HepG2 (cell line): ENCODE results near the gene ITGB7. TPM values are rescaled to one million over a fixed set of nuclear protein-coding genes. Genes with fewer than 3 reads are reported as not detected.
A peak's percentile ranks its signal among the peaks of the same experiment; 100 is the strongest.

Experiments
- BCL3 ChIP-seq: sonication (generic); formaldehyde crosslinking; IDR thresholded peaks from 2 replicates; pipeline ENCODE4 v1.5.1; 2020; ENCODE audit warnings: mild to moderate bottlenecking, missing genetic modification reagents, moderate library complexity
- CEBPB ChIP-seq: IDR thresholded peaks from 2 replicates; pipeline ENCODE4 v1.6.1; 2011; ENCODE audit warnings: low read depth, low read length, improper control_type of control experiment, borderline replicate concordance
- CREB1 ChIP-seq, 2 experiments: fragments of 450-650 bp in 1 of 2; IDR thresholded peaks; 2 replicates each; pipeline ENCODE4 v1.6.1; 2016 to 2017; ENCODE audit warnings: control low read depth in 1 of 2, mild to moderate bottlenecking in 1 of 2, missing compliant biosample characterization in 1 of 2, missing genetic modification characterization in 1 of 2
- DZIP1 ChIP-seq: sonication (generic); formaldehyde crosslinking; IDR thresholded peaks from 2 replicates; pipeline ENCODE4 v1.5.0; 2020; ENCODE audit warnings: mild to moderate bottlenecking, missing genetic modification reagents
- MXI1 ChIP-seq: IDR thresholded peaks from 3 replicates; pipeline ENCODE4 v1.6.1; 2012; ENCODE audit warnings: low read depth, low read length, inconsistent platforms, borderline replicate concordance
- NAIF1 ChIP-seq: sonication (generic); formaldehyde crosslinking; IDR thresholded peaks from 2 replicates; pipeline ENCODE4 v1.5.0; 2020; ENCODE audit warnings: mild to moderate bottlenecking, missing genetic modification reagents, borderline replicate concordance
- PLRG1 ChIP-seq: fragments of 450-650 bp; conservative IDR thresholded peaks from 2 replicates; pipeline ENCODE4 v1.6.1; 2016
- U2AF1 ChIP-seq: fragments of 200-400 bp; formaldehyde crosslinking; optimal IDR thresholded peaks from 2 replicates; pipeline ENCODE3; 2017; ENCODE audit warnings: mild to moderate bottlenecking, low read depth, low read length
- ZNF317 ChIP-seq: sonication (generic); formaldehyde crosslinking; IDR thresholded peaks from 2 replicates; pipeline ENCODE4 v1.5.0; 2020; ENCODE audit warnings: mild to moderate bottlenecking, missing genetic modification reagents
- ZNF557 ChIP-seq: sonication (generic); formaldehyde crosslinking; IDR thresholded peaks from 2 replicates; pipeline ENCODE4 v1.4.0; 2020; ENCODE audit warnings: missing genetic modification reagents
- polyA plus RNA-seq, 8 experiments: library from polyadenylated mRNA; depleted of rRNA in 3 of 8; stranded (reverse) in 7 of 8; unstranded in 1 of 8; fragments of >200 nt; fragmentation: Illumina TruSeq in 4 of 8; extraction: Trizol in 4 of 8; gene quantifications; 2 replicates each; pipeline versions ENCODE4 v1.2.1 to v1.2.3, GENCODE V29; 2011 to 2016; ENCODE audit warnings: low read depth in 4 of 8, missing spikeins in 1 of 8, mixed read lengths in 1 of 8; ENCODE audit not compliant: insufficient read depth in 1 of 8
- total RNA-seq, 5 experiments: library from RNA; depleted of rRNA; stranded (reverse); fragments of >200 nt; fragmentation: Illumina TruSeq; extraction: Trizol; gene quantifications; 2 replicates each; pipeline ENCODE4 v1.2.3, GENCODE V29; 2016; ENCODE audit warnings: low read depth in 1 of 5
- TF ChIP-seq, protein P1 (sequence below): sonication (generic); formaldehyde crosslinking; IDR thresholded peaks from 2 replicates; pipeline ENCODE4 v1.4.0; 2020; ENCODE audit warnings: missing genetic modification reagents, borderline replicate concordance
- TF ChIP-seq, protein P2 (sequence below): sonication (generic); formaldehyde crosslinking; IDR thresholded peaks from 2 replicates; pipeline ENCODE4 v1.5.0; 2020; ENCODE audit warnings: missing genetic modification reagents

The ITGB7 gene
- total and polyA plus RNA-seq, 2 of the 13 experiments (the other 11 are each of a cell fraction or from before 2014, with no cell fraction given): 0.16 to 0.18 TPM

- no peak for TF ChIP-seq CREB1 (IDR thresholded peaks at IDR 0.05)
- peak; percentile 69 for TF ChIP-seq CREB1 (CRISPR knock-in tag; IDR thresholded peaks at IDR 0.05)
- TF ChIP-seq MXI1: 0 out of 3 replicates have a peak, but pooled peaks have one; percentile 26
- no peak for TF ChIP-seq PLRG1
- TF ChIP-seq, protein P1, sequence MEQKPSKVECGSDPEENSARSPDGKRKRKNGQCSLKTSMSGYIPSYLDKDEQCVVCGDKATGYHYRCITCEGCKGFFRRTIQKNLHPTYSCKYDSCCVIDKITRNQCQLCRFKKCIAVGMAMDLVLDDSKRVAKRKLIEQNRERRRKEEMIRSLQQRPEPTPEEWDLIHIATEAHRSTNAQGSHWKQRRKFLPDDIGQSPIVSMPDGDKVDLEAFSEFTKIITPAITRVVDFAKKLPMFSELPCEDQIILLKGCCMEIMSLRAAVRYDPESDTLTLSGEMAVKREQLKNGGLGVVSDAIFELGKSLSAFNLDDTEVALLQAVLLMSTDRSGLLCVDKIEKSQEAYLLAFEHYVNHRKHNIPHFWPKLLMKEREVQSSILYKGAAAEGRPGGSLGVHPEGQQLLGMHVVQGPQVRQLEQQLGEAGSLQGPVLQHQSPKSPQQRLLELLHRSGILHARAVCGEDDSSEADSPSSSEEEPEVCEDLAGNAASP (CRISPR knock-in tag): peak; percentile 99
- TF ChIP-seq BCL3: no peak
- TF ChIP-seq ZNF317 (CRISPR knock-in tag): 0 out of 2 replicates have a peak, but pooled peaks have one; percentile 56
- TF ChIP-seq DZIP1 (CRISPR knock-in tag): no peak
- no peak for TF ChIP-seq NAIF1
- TF ChIP-seq CEBPB: peak; percentile 93
- TF ChIP-seq, protein P2, sequence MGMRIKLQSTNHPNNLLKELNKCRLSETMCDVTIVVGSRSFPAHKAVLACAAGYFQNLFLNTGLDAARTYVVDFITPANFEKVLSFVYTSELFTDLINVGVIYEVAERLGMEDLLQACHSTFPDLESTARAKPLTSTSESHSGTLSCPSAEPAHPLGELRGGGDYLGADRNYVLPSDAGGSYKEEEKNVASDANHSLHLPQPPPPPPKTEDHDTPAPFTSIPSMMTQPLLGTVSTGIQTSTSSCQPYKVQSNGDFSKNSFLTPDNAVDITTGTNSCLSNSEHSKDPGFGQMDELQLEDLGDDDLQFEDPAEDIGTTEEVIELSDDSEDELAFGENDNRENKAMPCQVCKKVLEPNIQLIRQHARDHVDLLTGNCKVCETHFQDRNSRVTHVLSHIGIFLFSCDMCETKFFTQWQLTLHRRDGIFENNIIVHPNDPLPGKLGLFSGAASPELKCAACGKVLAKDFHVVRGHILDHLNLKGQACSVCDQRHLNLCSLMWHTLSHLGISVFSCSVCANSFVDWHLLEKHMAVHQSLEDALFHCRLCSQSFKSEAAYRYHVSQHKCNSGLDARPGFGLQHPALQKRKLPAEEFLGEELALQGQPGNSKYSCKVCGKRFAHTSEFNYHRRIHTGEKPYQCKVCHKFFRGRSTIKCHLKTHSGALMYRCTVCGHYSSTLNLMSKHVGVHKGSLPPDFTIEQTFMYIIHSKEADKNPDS (CRISPR knock-in tag): no peak
- TF ChIP-seq U2AF1: no peak
- TF ChIP-seq ZNF557 (CRISPR knock-in tag): no peak
These were observed 61.4 kb downstream of the ITGB7 start (continued) for GRCh38 chr12:53145383-53146260.
